ENCODE results near the gene FIZ1.

GRCh38 chr19:55546822-55547614 lies 52.3 kb downstream of the FIZ1 start:
- TF ChIP-seq POLR2A (IDR thresholded peaks at IDR 0.05) = no peak
- no peak for TF ChIP-seq CTCF (IDR thresholded peaks at IDR 0.05)
